Mucosa of descending colon (tissue), 3 donors: ENCODE data around the gene SPCS1. TPM values are rescaled to one million over a fixed set of nuclear protein-coding genes. Genes with fewer than 3 reads are reported as not detected.

Experiments used
- ATAC-seq: fragments of 200-7000 bp; cut with Tn5 transposase; one replicate; pipeline ENCODE4 v1.9.1; 2020; ENCODE audit warnings: mild to moderate bottlenecking, moderate library complexity
- DNase-seq, 3 donors: peaks; one replicate each; pipeline ENCODE4 v3.0.0-alpha.2; 2020
- H3K36me3 ChIP-seq: fragments of 200-600 bp; one replicate; pipeline ENCODE4 v1.8.0; 2021; ENCODE audit warnings: low read depth, mild to moderate bottlenecking
- H3K4me1 ChIP-seq: fragments of 200-600 bp; one replicate; pipeline ENCODE4 v1.8.0; 2021; ENCODE audit warnings: low read depth, mild to moderate bottlenecking
- H3K4me3 ChIP-seq: fragments of 200-600 bp; one replicate; pipeline ENCODE4 v1.8.0; 2021; ENCODE audit warnings: mild to moderate bottlenecking
- H3K9me3 ChIP-seq: fragments of 200-600 bp; one replicate; pipeline ENCODE4 v1.8.0; 2021; ENCODE audit warnings: mild to moderate bottlenecking
- CTCF ChIP-seq: fragments of 200-600 bp; IDR thresholded peaks from one replicate; pipeline ENCODE4 v1.8.0; 2022; ENCODE audit warnings: antibody characterized with exemption, mild to moderate bottlenecking
- intact Hi-C, 2 donors: fragments of 100-400 bp; cut with DNase I in 1 of 2; cut with micrococcal nuclease in 1 of 2; formaldehyde crosslinking; loops; one replicate each; pipeline versions ENCODE4 v1.11.0 to v1.11.1; 2022; cut with DNase I, micrococcal nuclease
- total RNA-seq, 3 donors: library from RNA; stranded (reverse); fragmentation: NEBNext Ultra II Directional in 2 of 3; extraction: Animal tissue kit (Norgen Biotek cat#: 25700) in 2 of 3; gene quantifications; one replicate each; pipeline versions ENCODE4 v1.2.1 to v1.2.4, GENCODE V29; 2021 to 2023
- donor health status: DM: no; HTN: no; CAD: no; lungs with moderate emphysema.
- donor health status: DM: no; HTN: no; CAD: no.
- donor health status: DM: no; HTN: yes; CAD: no.

SPCS1 gene
- total RNA-seq, 3 donors from 2014 or later = 61.0 to 105 (median 80.4) TPM

DNA sequence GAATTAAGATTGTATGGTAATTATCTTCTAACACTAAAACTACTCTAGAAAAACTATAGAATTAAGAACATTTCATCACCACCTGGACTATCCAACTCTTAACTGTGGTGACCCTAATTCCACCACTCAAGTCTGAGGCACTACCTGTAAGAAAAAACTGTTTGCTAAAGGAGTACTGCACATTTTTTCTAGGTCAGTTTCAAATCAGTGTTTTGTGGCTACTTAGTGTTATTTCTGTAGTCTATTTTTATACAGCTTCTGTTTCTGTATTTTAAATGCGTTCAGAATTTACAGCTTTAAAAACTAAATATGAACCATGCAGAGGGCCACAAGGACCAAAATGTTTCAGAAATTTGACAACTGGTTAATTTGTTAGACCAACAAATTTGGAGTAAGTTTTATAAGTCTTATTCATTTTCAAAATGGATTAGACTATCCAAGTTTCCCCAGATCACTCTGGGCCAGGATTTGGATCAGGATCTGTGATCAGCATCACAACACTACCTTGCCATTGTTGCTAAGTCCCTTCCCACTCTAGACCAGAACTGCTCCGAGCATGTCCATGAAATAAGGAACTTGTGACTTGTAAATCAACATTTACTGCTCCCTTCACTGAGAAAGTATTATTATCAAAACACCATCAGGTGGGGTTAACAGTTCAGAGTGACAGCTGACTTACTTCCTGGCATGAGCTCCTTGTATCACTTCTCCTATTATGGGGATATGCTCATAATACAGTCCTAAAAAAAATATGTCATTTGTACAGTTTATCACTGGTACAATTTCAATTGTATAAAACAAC is 8.9 kb upstream of the SPCS1 start:
- H3K9me3 ChIP-seq = no peaks in the 10 kb centered on the region
- ATAC-seq (peak; percentile 49), DNase-seq (no peak)
- no peaks in the 10 kb centered on the region for H3K4me1 ChIP-seq
- TF ChIP-seq CTCF = no peak
- no peak overlapping the region for H3K4me3 ChIP-seq
- H3K36me3 ChIP-seq = peaks cover 10% of the 10 kb centered on the region
- intact Hi-C loops = no loop called here

DNA sequence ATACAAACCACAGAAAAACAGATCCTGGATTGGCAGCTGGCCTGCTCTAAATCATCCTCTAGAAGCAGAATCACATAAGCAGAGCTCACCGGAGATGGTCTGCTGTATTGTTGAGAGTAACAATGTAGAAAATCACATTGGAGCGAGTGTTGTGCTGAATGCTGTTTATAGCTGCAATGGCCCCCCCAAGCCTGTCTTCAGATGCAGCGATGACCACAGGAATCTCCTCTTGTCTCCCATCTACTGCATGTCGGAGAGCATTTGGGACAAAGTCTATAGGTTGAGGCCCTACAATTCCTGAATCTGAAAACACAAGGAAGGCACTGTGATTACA is 8.3 kb upstream of the SPCS1 start:
- intact Hi-C loops = no loop called here
- Histone ChIP-seq H3K36me3 (peaks cover 10% of the 10 kb centered on the region), H3K9me3 (no peaks in the 10 kb centered on the region), H3K4me1 (no peaks in the 10 kb centered on the region), H3K4me3 (no peak overlapping the region)
- no peak for TF ChIP-seq CTCF
- no peak for ATAC-seq
- no peak for DNase-seq

DNA sequence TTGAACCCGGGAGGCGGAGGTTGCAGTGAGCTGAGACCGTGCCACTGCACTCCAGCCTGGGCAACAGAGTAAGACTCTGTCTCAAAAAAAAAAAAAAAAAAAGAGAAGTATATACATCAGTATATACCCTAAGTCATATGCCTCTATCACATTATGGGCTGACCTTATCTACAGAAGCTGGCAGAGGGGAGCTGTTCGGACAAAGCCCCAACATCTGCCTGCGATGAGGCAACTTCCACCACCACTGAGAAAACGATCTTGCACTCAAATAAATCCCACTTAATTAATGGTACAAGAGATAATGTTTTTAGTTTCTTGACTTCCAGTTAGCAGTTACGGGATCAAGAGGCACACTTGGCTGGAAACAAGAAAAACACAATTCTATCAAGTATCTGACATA is 2.6 kb upstream of the SPCS1 start:
- DNase-seq (no peak), ATAC-seq (no peak)
- intact Hi-C loops = no loop called here
- TF ChIP-seq CTCF = no peak
- Histone ChIP-seq H3K9me3 (no peaks in the 10 kb centered on the region), H3K36me3 (no peaks in the 10 kb centered on the region), H3K4me3 (no peak overlapping the region), H3K4me1 (peaks cover 25% of the 10 kb centered on the region)

- peak in 2 of 3 donors; percentile 24 to 44 for DNase-seq
- Histone ChIP-seq H3K4me1 (peaks cover 25% of the 10 kb centered on the region), H3K36me3 (no peaks in the 10 kb centered on the region), H3K4me3 (peak overlapping the region; percentile 83), H3K9me3 (no peaks in the 10 kb centered on the region)
- intact Hi-C loops = no loop called here
- TF ChIP-seq CTCF = no peak
- ATAC-seq = peak; percentile 12
Measured at GRCh38 chr3:52704611-52705437, 1.1 kb upstream of the SPCS1 start.

- ATAC-seq = peak; percentile 75
- intact Hi-C loops = no loop called here
- H3K4me1 ChIP-seq = peaks cover 25% of the 10 kb centered on the region
- H3K9me3 ChIP-seq = no peaks in the 10 kb centered on the region
- no peaks in the 10 kb centered on the region for H3K36me3 ChIP-seq
- H3K4me3 ChIP-seq = peak overlapping the region; percentile 83
- no peak for TF ChIP-seq CTCF
- DNase-seq = no peak
Measured at GRCh38 chr3:52705438-52705687, 543 bp upstream of the SPCS1 start.
